Endothelial cell of hepatic sinusoid (primary cell): Measurements from ENCODE around the gene HOXD4.

Experiments
- in situ Hi-C: cut with HindIII; loops from 2 replicates; pipeline ENCODE4 v1.10.0; 2017; ENCODE audit warnings: low sequenced_read_pairs

HOXD4 gene

DNA sequence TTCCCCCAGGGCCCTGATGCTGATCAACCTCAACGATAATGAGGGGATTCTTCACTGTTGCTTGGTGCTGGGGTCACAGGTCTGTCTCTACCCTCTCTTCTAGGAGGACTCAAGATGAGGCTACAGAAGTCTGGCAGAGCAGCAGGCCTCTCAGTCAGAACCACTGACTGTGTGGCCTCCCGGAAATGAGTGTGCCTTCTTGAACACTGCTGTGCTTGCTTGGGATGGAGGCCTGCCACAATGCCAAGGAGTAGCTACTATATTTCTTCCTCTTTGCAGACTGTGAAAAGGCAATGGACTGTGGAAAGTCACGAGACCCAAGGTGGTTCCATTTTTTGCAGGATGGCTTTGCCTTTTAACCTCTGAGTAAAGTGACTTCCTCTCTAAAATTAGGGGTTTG is 31.3 kb downstream of the HOXD4 start:
- in situ Hi-C loops: no loop called here

DNA sequence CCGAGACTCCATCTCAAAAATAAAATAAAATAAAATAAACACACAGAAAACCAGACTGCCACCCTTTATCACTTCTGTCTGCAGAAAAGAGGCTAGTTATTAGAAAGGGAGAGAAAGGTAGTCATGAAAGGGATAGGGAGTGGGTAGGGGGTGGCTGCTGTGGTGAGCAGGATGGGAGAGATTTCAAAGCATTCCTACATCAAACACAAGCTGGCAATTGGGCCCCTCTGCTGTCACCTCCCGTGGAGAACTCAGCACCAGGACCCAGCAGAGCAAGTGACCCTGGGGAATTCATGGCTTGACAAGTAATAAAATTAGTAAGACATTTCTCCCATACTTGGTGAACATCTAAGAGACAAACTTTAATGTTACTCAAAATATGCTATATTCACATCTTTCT is 33.4 kb downstream of the HOXD4 start:
- in situ Hi-C loops: no loop called here

DNA sequence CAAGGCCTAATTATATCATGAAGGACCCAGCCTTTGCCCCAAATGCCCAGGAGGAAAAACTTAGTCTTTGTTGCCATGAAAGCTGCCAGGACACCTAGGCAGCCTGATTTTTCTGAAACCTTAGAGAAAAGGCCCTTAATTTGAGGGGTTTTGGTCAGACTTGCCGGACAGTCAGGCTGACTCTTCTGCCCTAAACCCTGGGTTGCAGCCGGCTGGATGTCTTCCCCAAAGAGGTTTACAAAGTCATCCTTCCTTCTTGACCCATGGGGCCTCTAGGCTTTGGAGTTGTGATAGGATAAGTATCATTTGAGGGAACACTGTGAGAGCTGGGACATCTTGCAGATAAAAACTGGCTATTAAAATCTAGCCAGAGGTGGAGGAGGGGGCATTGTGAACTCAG is 34.7 kb downstream of the HOXD4 start:
- in situ Hi-C loops: no loop called here

- in situ Hi-C loops: no loop called here
Observed at GRCh38 chr2:176187200-176187898, 36.0 kb downstream of the HOXD4 start.

DNA sequence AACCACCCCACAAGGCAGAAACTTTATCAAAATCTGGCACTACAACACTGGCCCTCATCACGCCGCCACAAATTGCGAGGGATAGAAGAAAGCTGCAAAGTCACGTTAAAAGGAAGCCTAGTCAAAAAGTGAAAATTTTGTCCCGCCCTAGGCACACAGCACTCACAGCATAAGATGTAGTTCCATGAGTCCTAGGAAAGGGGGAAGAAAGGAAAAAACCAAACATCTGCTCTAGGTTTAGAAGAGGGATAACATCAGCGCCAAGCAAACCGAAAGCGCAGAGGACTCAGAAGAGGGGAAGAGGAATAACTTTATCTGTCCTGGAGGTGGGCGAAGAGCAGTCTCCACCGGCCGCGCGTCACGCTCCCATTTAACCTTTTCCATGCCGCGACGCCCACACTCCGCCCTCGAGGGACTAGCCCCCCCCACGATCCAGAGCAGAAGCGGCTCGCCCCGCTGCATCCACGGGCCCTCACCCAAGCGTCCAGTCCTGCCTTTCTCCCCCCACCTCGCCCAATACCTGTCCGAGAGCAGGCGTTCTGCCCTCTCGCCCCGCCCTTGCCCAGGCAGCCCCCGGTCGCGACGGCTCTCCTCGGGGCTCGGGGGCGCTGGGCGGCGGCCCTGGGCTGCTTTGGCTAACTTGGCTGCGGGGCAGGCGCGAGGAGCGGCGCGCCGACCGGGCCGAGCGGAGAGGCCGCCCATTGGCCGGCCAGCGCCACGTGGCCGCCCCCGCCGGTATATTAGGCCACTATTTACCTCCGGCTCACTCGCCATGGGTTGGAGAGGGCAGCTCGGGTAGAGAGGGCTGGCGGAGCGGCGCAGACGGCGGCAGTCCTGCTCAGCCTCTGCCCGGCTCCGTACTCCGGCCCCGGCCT is 36.8 kb downstream of the HOXD4 start, which contains the start of gene HOXD1:
TSS of gene HOXD1 (plus strand) at position 770 of the 875 bp plus-strand sequence. CDS start 134 bp downstream, outside the sequence.
- in situ Hi-C loops: no loop called here

GRCh38 chr2:176188774-176189680 is 37.7 kb downstream of the HOXD4 start:
- in situ Hi-C loops: no loop called here

- in situ Hi-C loops: loop anchor here (5.0 kb wide), 1 partner anchor 43 kb away; no protein-coding TSS in a partner anchor
Observed at GRCh38 chr2:176189681-176190641, 38.6 kb downstream of the HOXD4 start.

GRCh38 chr2:176192351-176192750 is 41.0 kb downstream of the HOXD4 start:
- in situ Hi-C loops: loop anchor here (5.0 kb wide), 1 partner anchor 45 kb away; no protein-coding TSS in a partner anchor

DNA sequence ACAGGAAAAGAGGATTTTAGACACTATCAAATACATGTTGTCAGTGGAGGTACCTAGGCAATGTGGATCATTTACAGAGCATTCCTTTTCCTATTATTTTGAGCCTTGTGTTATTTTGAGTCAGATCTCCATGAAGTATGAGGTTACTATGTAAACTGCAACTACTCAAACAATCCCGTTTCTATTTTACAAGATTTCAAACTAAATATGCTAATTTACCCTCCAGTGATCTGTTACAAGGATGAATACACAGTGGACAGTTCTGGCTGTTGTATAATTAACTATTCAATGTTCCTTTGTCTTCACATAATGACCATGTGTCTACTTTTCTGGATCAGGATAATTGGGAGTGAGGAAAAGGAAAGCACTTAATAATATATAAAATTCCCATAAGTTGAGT is 41.7 kb downstream of the HOXD4 start:
- in situ Hi-C loops: loop anchor here (5.0 kb wide), 1 partner anchor 46 kb away; no protein-coding TSS in a partner anchor

- in situ Hi-C loops: no loop called here
Observed at GRCh38 chr2:176199902-176200301, 48.6 kb downstream of the HOXD4 start.

DNA sequence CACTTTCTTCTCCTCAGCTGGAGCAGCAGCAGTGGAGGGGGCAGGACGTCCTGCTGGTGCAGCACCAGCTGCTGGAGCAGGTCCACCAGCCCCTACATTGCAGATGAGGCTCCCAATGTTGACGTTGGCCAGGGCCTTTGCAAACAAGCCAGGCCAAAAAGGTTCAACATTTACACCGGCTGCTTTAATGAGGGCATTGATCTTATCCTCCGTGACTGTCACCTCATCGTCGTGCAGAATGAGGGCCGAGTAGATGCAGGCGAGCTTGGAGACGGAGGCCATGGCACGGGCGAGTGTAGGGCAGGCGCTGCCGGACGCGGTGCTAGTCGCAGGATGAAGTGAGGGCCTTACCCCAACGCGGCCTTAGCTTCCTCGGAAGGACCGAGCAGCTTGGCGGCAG is 49.6 kb downstream of the HOXD4 start:
- in situ Hi-C loops: no loop called here

DNA sequence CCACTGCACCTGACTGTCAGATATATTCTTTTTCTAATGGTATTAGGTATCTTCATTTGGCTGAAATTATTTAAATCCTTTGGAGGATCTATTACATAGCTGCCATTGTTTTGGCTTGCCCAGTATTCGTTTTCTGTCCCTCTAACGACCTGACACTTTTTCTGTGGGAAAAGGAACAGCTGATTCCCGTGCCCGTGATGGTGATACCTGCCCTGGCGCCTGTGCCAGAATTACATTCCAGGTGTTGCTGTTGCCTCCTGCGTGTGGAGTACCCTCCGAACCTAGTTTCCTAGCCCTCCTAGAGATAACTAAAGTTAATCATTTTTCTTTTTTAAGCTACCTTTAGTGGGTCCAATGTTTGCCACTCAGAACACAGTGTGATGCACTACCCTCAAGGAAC is 51.1 kb downstream of the HOXD4 start:
- in situ Hi-C loops: no loop called here
